GM19467 (cell line): Measurements from ENCODE around the gene CT45A6.
"Not testable (repeated sequence)": the region's sequence is repeated elsewhere in the genome, so short reads cannot be mapped to it uniquely, and the experiment has no call there.

ENCODE experiments used
- ATAC-seq: cut with Tn5 transposase; IDR thresholded peaks from one replicate; pipeline ENCODE4 v1.9.1; 2021; ENCODE audit warnings: mild to moderate bottlenecking, moderate library complexity; ENCODE audit not compliant: unreplicated experiment

The CT45A6 gene, protein sequence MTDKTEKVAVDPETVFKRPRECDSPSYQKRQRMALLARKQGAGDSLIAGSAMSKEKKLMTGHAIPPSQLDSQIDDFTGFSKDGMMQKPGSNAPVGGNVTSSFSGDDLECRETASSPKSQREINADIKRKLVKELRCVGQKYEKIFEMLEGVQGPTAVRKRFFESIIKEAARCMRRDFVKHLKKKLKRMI

GRCh38 chrX:135802687-135803086, at the start of gene CT45A6:
TSS of gene CT45A6 (minus strand) at chrX:135802787. CDS start at chrX:135798993, 3,794 bp downstream.
- not testable (repeated sequence) for ATAC-seq

DNA sequence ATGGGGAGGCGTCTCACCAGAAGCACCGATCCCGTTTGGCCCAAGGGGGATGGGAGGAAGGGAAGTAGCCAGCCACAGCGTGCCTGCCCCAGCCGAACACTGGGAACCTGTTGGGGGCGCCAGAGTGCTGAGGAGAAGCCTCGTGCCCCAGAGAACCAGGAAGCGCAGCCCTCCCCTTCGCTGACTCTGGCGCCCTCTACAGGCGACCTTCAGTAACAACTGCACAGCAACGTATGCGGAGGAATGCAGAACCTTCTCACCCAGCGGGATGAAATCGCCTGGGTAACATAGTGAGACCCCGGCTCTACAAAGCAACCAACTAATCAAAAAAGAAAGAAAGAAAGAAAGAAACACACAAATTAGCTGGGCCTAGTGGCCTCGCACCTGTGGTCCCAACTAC, 34.6 kb upstream of the CT45A6 start, which contains the start of gene CT45A7:
Gene CT45A7 (minus strand): TSS at position 101 of the 400 bp plus-strand sequence. CDS start 3,747 bp downstream, outside the sequence.
- not testable (repeated sequence) for ATAC-seq

GRCh38 chrX:135819912-135820311, 17.3 kb upstream of the CT45A6 start, which contains the start of gene CT45A2:
TSS of gene CT45A2 (minus strand) at chrX:135820012. CDS start at chrX:135816265, 3,747 bp downstream.
- ATAC-seq, result not testable (repeated sequence)

DNA sequence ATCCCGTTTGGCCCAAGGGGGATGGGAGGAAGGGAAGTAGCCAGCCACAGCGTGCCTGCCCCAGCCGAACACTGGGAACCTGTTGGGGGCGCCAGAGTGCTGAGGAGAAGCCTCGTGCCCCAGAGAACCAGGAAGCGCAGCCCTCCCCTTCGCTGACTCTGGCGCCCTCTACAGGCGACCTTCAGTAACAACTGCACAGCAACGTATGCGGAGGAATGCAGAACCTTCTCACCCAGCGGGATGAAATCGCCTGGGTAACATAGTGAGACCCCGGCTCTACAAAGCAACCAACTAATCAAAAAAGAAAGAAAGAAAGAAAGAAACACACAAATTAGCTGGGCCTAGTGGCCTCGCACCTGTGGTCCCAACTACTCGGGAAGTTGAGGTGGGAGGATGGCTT, 17.2 kb downstream of the CT45A6 start, which contains the start of gene CT45A5:
Gene CT45A5 (minus strand): TSS at position 101 of the 400 bp plus-strand sequence. CDS start 3,774 bp downstream, outside the sequence.
- not testable (repeated sequence) for ATAC-seq

GRCh38 chrX:135768091-135768490, 34.5 kb downstream of the CT45A6 start, which contains the start of gene CT45A3:
TSS of gene CT45A3 (minus strand) at chrX:135768191. CDS start at chrX:135764444, 3,747 bp downstream.
- not testable (repeated sequence) for ATAC-seq

DNA sequence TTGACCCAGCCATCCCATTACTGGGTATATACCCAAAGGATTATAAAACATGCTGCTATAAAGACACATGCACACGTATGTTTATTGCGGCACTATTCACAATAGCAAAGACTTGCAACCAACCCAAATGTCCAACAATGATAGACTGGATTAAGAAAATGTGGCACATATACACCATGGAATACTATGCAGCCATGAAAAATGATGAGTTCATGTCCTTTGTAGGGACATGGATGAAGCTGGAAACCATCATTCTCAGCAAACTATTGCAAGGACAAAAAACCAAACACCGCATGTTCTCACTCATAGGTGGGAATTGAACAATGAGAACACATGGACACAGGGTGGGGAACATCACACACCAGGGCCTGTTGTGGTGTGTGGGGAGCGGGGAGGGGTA, 57.8 kb downstream of the CT45A6 start:
- not testable (repeated sequence) for ATAC-seq
